GM12878 (cell line): ENCODE data around the gene ZNF81.

Experiments
- BHLHE40 ChIP-seq, 2 experiments: fragments of 450-650 bp in 1 of 2; IDR thresholded peaks; 2 replicates each; pipeline ENCODE4 v1.6.1; 2011 to 2017; ENCODE audit warnings: low read depth in 2 of 2, borderline replicate concordance in 1 of 2, improper control_type of control experiment in 1 of 2, low read length in 1 of 2, mild to moderate bottlenecking in 1 of 2
- CEBPB ChIP-seq, 2 experiments: fragments of 150-350 bp in 1 of 2; IDR thresholded peaks; 2 replicates each; pipeline ENCODE4 v1.6.1; 2012 to 2014; ENCODE audit warnings: low read depth in 2 of 2, low read length in 2 of 2, borderline replicate concordance in 1 of 2, inconsistent platforms in 1 of 2
- CHD4 ChIP-seq: fragments of 200-600 bp; sonication (generic); IDR thresholded peaks from 2 replicates; pipeline ENCODE4 v1.6.1; 2016; ENCODE audit warnings: mild to moderate bottlenecking
- CREB1 ChIP-seq: IDR thresholded peaks from 2 replicates; pipeline ENCODE4 v1.6.1; 2012; ENCODE audit warnings: low read depth, mild to moderate bottlenecking, inconsistent platforms
- CREM ChIP-seq: IDR thresholded peaks from 2 replicates; pipeline ENCODE4 v1.6.1; 2014; ENCODE audit warnings: antibody characterized with exemption, low read depth
- CTCF ChIP-seq, 3 experiments: IDR thresholded peaks in 2 of 3; conservative IDR thresholded peaks in 1 of 3; 2 replicates each; pipeline ENCODE4 v1.5.1; 2011; ENCODE audit warnings: low read depth in 3 of 3, low read length in 3 of 3, mild to moderate bottlenecking in 3 of 3, control low read depth in 2 of 3, moderate library complexity in 2 of 3, inconsistent platforms in 1 of 3, mixed read lengths in 1 of 3; ENCODE audit not compliant: control insufficient read depth in 2 of 3, insufficient read depth in 1 of 3; ENCODE audit errors: extremely low read depth in 1 of 3
- EZH2 ChIP-seq: IDR thresholded peaks from 2 replicates; pipeline ENCODE4 v1.6.1; 2012; ENCODE audit warnings: low read depth, mild to moderate bottlenecking, control low read depth, inconsistent platforms, low read length, borderline replicate concordance; ENCODE audit not compliant: control insufficient read depth
- FOS ChIP-seq: IDR thresholded peaks from 3 replicates; pipeline ENCODE4 v1.6.1; 2011; ENCODE audit warnings: borderline replicate concordance; ENCODE audit not compliant: insufficient read length; ENCODE audit errors: extremely low read depth
- MAX ChIP-seq: IDR thresholded peaks from 2 replicates; pipeline ENCODE4 v1.6.1; 2012; ENCODE audit warnings: low read depth, low read length, improper control_type of control experiment
- POLR2A ChIP-seq: IDR thresholded peaks from 2 replicates; pipeline ENCODE4 v1.6.1; 2011; ENCODE audit warnings: low read depth, mild to moderate bottlenecking, low read length
- USF2 ChIP-seq: IDR thresholded peaks from 2 replicates; pipeline ENCODE4 v1.6.1; 2011; ENCODE audit warnings: low read depth, low read length, improper control_type of control experiment, borderline replicate concordance

- TF ChIP-seq CTCF (IDR thresholded peaks at IDR 0.05 in 2 of 3, conservative IDR thresholded peaks at IDR 0.05 in 1 of 3; ENCODE audit: control insufficient read depth in 2 of 3, extremely low read depth in 1 of 3, insufficient read depth in 1 of 3, low read depth in 3 of 3, low read length in 3 of 3) = no peak
- TF ChIP-seq CREM = no peak
- TF ChIP-seq CREB1 = no peak
- TF ChIP-seq CEBPB (IDR thresholded peaks at IDR 0.05; ENCODE audit: borderline replicate concordance in 1 of 2, low read depth in 2 of 2, low read length in 2 of 2) = no peak
- no peak for TF ChIP-seq USF2
- TF ChIP-seq MAX = no peak
- no peak for TF ChIP-seq EZH2
- TF ChIP-seq BHLHE40 (IDR thresholded peaks at IDR 0.05; ENCODE audit: borderline replicate concordance in 1 of 2, low read depth in 2 of 2, low read length in 1 of 2) = no peak
- TF ChIP-seq FOS = no peak
- TF ChIP-seq POLR2A = no peak
- no peak for TF ChIP-seq CHD4
These were observed 26.5 kb downstream of the ZNF81 start for GRCh38 chrX:47863187-47863586.
